ENCODE data around the gene GOLIM4.

The GOLIM4 gene

GRCh38 chr3:168123201-168124176, 27.8 kb upstream of the GOLIM4 start:
- Histone ChIP-seq H3K4me1 (ENCODE audit: control insufficient read depth, insufficient read depth, low read length) (peaks cover 16% of the 10 kb centered on the region), H3K36me3 (ENCODE audit: control insufficient read depth, insufficient read depth, low read length, severe bottlenecking) (no peaks in the 10 kb centered on the region), H3K4me3 (ENCODE audit: low read length) (no peak overlapping the region), H3K9me3 (ENCODE audit: control insufficient read depth, low read length) (no peaks in the 10 kb centered on the region), H3K9ac (ENCODE audit: low read length) (no peak overlapping the region), H3K27me3 (replicated peaks; ENCODE audit: control insufficient read depth, insufficient read depth, low read length) (no peaks in the 10 kb centered on the region)
- DNase-seq (ENCODE audit: low read depth) = peak; percentile 65

GRCh38 chr3:168121184-168122017, 25.7 kb upstream of the GOLIM4 start:
- no peaks in the 10 kb centered on the region for H3K36me3 ChIP-seq (ENCODE audit: control insufficient read depth, insufficient read depth, low read length, severe bottlenecking)
- H3K9ac ChIP-seq (ENCODE audit: low read length) = no peak overlapping the region
- peak; percentile 27 for DNase-seq (ENCODE audit: low read depth)
- peaks cover 31% of the 10 kb centered on the region for H3K4me1 ChIP-seq (ENCODE audit: control insufficient read depth, insufficient read depth, low read length)
- H3K4me3 ChIP-seq (ENCODE audit: low read length) = peak overlapping the region; percentile 42
- no peaks in the 10 kb centered on the region for H3K9me3 ChIP-seq (ENCODE audit: control insufficient read depth, low read length)
- H3K27me3 ChIP-seq (replicated peaks; ENCODE audit: control insufficient read depth, insufficient read depth, low read length) = no peaks in the 10 kb centered on the region

GRCh38 chr3:168117853-168118313, 22.2 kb upstream of the GOLIM4 start:
- no peak overlapping the region for H3K4me3 ChIP-seq (ENCODE audit: low read length)
- H3K27me3 ChIP-seq (replicated peaks; ENCODE audit: control insufficient read depth, insufficient read depth, low read length) = no peaks in the 10 kb centered on the region
- H3K4me1 ChIP-seq (ENCODE audit: control insufficient read depth, insufficient read depth, low read length) = peaks cover 30% of the 10 kb centered on the region
- H3K9ac ChIP-seq (ENCODE audit: low read length) = no peak overlapping the region
- no peak for DNase-seq (ENCODE audit: low read depth)
- H3K9me3 ChIP-seq (ENCODE audit: control insufficient read depth, low read length) = no peaks in the 10 kb centered on the region
- no peaks in the 10 kb centered on the region for H3K36me3 ChIP-seq (ENCODE audit: control insufficient read depth, insufficient read depth, low read length, severe bottlenecking)

GRCh38 chr3:168117059-168117458, 21.3 kb upstream of the GOLIM4 start:
- peak; percentile 17 for DNase-seq (ENCODE audit: low read depth)
- H3K27me3 ChIP-seq (replicated peaks; ENCODE audit: control insufficient read depth, insufficient read depth, low read length) = no peaks in the 10 kb centered on the region
- H3K9ac ChIP-seq (ENCODE audit: low read length) = no peak overlapping the region
- H3K4me1 ChIP-seq (ENCODE audit: control insufficient read depth, insufficient read depth, low read length) = peaks cover 30% of the 10 kb centered on the region
- no peaks in the 10 kb centered on the region for H3K9me3 ChIP-seq (ENCODE audit: control insufficient read depth, low read length)
- no peak overlapping the region for H3K4me3 ChIP-seq (ENCODE audit: low read length)
- H3K36me3 ChIP-seq (ENCODE audit: control insufficient read depth, insufficient read depth, low read length, severe bottlenecking) = no peaks in the 10 kb centered on the region

GRCh38 chr3:168116279-168116678, 20.6 kb upstream of the GOLIM4 start:
- DNase-seq (ENCODE audit: low read depth) = no peak

GRCh38 chr3:168113848-168114247, 18.1 kb upstream of the GOLIM4 start:
- Histone ChIP-seq H3K9me3 (ENCODE audit: control insufficient read depth, low read length) (no peaks in the 10 kb centered on the region), H3K27me3 (replicated peaks; ENCODE audit: control insufficient read depth, insufficient read depth, low read length) (no peaks in the 10 kb centered on the region), H3K4me1 (ENCODE audit: control insufficient read depth, insufficient read depth, low read length) (peaks cover 21% of the 10 kb centered on the region), H3K4me3 (ENCODE audit: low read length) (no peak overlapping the region), H3K9ac (ENCODE audit: low read length) (no peak overlapping the region), H3K36me3 (ENCODE audit: control insufficient read depth, insufficient read depth, low read length, severe bottlenecking) (no peaks in the 10 kb centered on the region)
- no peak for DNase-seq (ENCODE audit: low read depth)

More at GRCh38 chr3:168116279-168116678, 20.6 kb upstream of the GOLIM4 start:
- H3K4me3 ChIP-seq (ENCODE audit: low read length) = no peak overlapping the region
- no peaks in the 10 kb centered on the region for H3K36me3 ChIP-seq (ENCODE audit: control insufficient read depth, insufficient read depth, low read length, severe bottlenecking)
- H3K4me1 ChIP-seq (ENCODE audit: control insufficient read depth, insufficient read depth, low read length) = peaks cover 25% of the 10 kb centered on the region
- H3K9ac ChIP-seq (ENCODE audit: low read length) = no peak overlapping the region
- H3K27me3 ChIP-seq (replicated peaks; ENCODE audit: control insufficient read depth, insufficient read depth, low read length) = no peaks in the 10 kb centered on the region
- no peaks in the 10 kb centered on the region for H3K9me3 ChIP-seq (ENCODE audit: control insufficient read depth, low read length)

GRCh38 chr3:168112894-168113293, 17.2 kb upstream of the GOLIM4 start:
- Histone ChIP-seq H3K4me3 (ENCODE audit: low read length) (no peak overlapping the region), H3K36me3 (ENCODE audit: control insufficient read depth, insufficient read depth, low read length, severe bottlenecking) (no peaks in the 10 kb centered on the region), H3K4me1 (ENCODE audit: control insufficient read depth, insufficient read depth, low read length) (peaks cover 19% of the 10 kb centered on the region), H3K27me3 (replicated peaks; ENCODE audit: control insufficient read depth, insufficient read depth, low read length) (no peaks in the 10 kb centered on the region), H3K9ac (ENCODE audit: low read length) (no peak overlapping the region), H3K9me3 (ENCODE audit: control insufficient read depth, low read length) (no peaks in the 10 kb centered on the region)
- DNase-seq (ENCODE audit: low read depth) = no peak

GRCh38 chr3:168104361-168104760, 8.6 kb upstream of the GOLIM4 start:
- no peak overlapping the region for H3K9ac ChIP-seq (ENCODE audit: low read length)
- H3K27me3 ChIP-seq (replicated peaks; ENCODE audit: control insufficient read depth, insufficient read depth, low read length) = no peaks in the 10 kb centered on the region
- H3K4me1 ChIP-seq (ENCODE audit: control insufficient read depth, insufficient read depth, low read length) = peaks cover 12% of the 10 kb centered on the region
- H3K4me3 ChIP-seq (ENCODE audit: low read length) = no peak overlapping the region
- no peak for DNase-seq (ENCODE audit: low read depth)
- H3K9me3 ChIP-seq (ENCODE audit: control insufficient read depth, low read length) = no peaks in the 10 kb centered on the region
- H3K36me3 ChIP-seq (ENCODE audit: control insufficient read depth, insufficient read depth, low read length, severe bottlenecking) = no peaks in the 10 kb centered on the region

GRCh38 chr3:168102735-168103410, 7.1 kb upstream of the GOLIM4 start:
- no peak overlapping the region for H3K9ac ChIP-seq (ENCODE audit: low read length)
- no peak for DNase-seq (ENCODE audit: low read depth)
- no peaks in the 10 kb centered on the region for H3K9me3 ChIP-seq (ENCODE audit: control insufficient read depth, low read length)
- no peak overlapping the region for H3K4me3 ChIP-seq (ENCODE audit: low read length)
- peaks cover 12% of the 10 kb centered on the region for H3K4me1 ChIP-seq (ENCODE audit: control insufficient read depth, insufficient read depth, low read length)
- H3K36me3 ChIP-seq (ENCODE audit: control insufficient read depth, insufficient read depth, low read length, severe bottlenecking) = no peaks in the 10 kb centered on the region
- H3K27me3 ChIP-seq (replicated peaks; ENCODE audit: control insufficient read depth, insufficient read depth, low read length) = no peaks in the 10 kb centered on the region

- DNase-seq (ENCODE audit: low read depth) = no peak
- Histone ChIP-seq H3K27me3 (replicated peaks; ENCODE audit: control insufficient read depth, insufficient read depth, low read length) (no peaks in the 10 kb centered on the region), H3K9me3 (ENCODE audit: control insufficient read depth, low read length) (no peaks in the 10 kb centered on the region), H3K9ac (ENCODE audit: low read length) (no peak overlapping the region), H3K36me3 (ENCODE audit: control insufficient read depth, insufficient read depth, low read length, severe bottlenecking) (no peaks in the 10 kb centered on the region), H3K4me1 (ENCODE audit: control insufficient read depth, insufficient read depth, low read length) (peaks cover 18% of the 10 kb centered on the region), H3K4me3 (ENCODE audit: low read length) (no peak overlapping the region)
These were observed 5.2 kb upstream of the GOLIM4 start for GRCh38 chr3:168100777-168101492.
